K562 (cell line): Measurements from ENCODE around the gene CD82. TPM values are rescaled to one million over a fixed set of nuclear protein-coding genes. Genes with fewer than 3 reads are reported as not detected.

ENCODE experiments used
- ATF1 ChIP-seq, 2 experiments: fragments of 450-650 bp in 1 of 2; IDR thresholded peaks; 2 replicates each; pipeline ENCODE4 v1.6.1; 2016; ENCODE audit warnings: missing compliant biosample characterization in 1 of 2, missing genetic modification characterization in 1 of 2
- CTBP1 ChIP-seq: fragments of 450-650 bp; IDR thresholded peaks from 2 replicates; pipeline ENCODE4 v1.6.1; 2016; ENCODE audit warnings: borderline replicate concordance
- GABPB1 ChIP-seq: sonication (generic); formaldehyde crosslinking; IDR thresholded peaks from 2 replicates; pipeline ENCODE4 v1.8.0; 2022; ENCODE audit warnings: mild to moderate bottlenecking, missing genetic modification reagents
- HDGF ChIP-seq: fragments of 450-650 bp; IDR thresholded peaks from 2 replicates; pipeline ENCODE4 v1.6.1; 2016
- KAT8 ChIP-seq: fragments of 450-650 bp; IDR thresholded peaks from 2 replicates; pipeline ENCODE4 v1.6.1; 2016; ENCODE audit warnings: low read depth, mild to moderate bottlenecking
- L3MBTL2 ChIP-seq: fragments of 450-650 bp; IDR thresholded peaks from 2 replicates; pipeline ENCODE4 v1.6.1; 2016; ENCODE audit warnings: mild to moderate bottlenecking, moderate library complexity
- MTA3 ChIP-seq: fragments of 450-650 bp; formaldehyde crosslinking; IDR thresholded peaks from 2 replicates; pipeline ENCODE4 v1.6.1; 2017; ENCODE audit warnings: mild to moderate bottlenecking, borderline replicate concordance
- MYC ChIP-seq, 2 experiments: fragments of 250-450 bp in 1 of 2; sonication (Bioruptor Pico) in 1 of 2; IDR thresholded peaks; 2 replicates each; pipeline versions ENCODE4 v1.5.1 to v1.6.1; 2012 to 2021; ENCODE audit warnings: low read depth in 2 of 2, borderline replicate concordance in 1 of 2, improper control_type of control experiment in 1 of 2, low read length in 1 of 2, mild to moderate bottlenecking in 1 of 2, moderate library complexity in 1 of 2
- NCOA6 ChIP-seq: fragments of 450-650 bp; IDR thresholded peaks from 2 replicates; pipeline ENCODE4 v1.6.1; 2017; ENCODE audit warnings: mild to moderate bottlenecking
- NONO ChIP-seq, 2 experiments: fragments of 200-400 bp in 1 of 2; fragments of 450-650 bp in 1 of 2; formaldehyde crosslinking in 1 of 2; IDR thresholded peaks; 2 replicates each; pipeline ENCODE4 v1.6.1; 2017; ENCODE audit warnings: low read depth in 2 of 2, mild to moderate bottlenecking in 2 of 2, moderate library complexity in 2 of 2, low read length in 1 of 2
- RCOR1 ChIP-seq, 2 experiments: IDR thresholded peaks; 2 replicates each; pipeline ENCODE4 v1.6.1; 2012; ENCODE audit warnings: low read depth in 2 of 2, low read length in 2 of 2, borderline replicate concordance in 1 of 2, improper control_type of control experiment in 1 of 2
- RHOXF2B ChIP-seq: fragments of 250-450 bp; sonication (Bioruptor Pico); conservative IDR thresholded peaks from 2 replicates; pipeline ENCODE4 v1.5.1; 2021
- SETDB1 ChIP-seq: IDR thresholded peaks from one replicate; pipeline ENCODE4 v1.6.1; 2012; ENCODE audit warnings: low read length, control low read depth, inconsistent platforms
- SNIP1 ChIP-seq: fragments of 450-650 bp; IDR thresholded peaks from 2 replicates; pipeline ENCODE4 v1.7.1; 2017; ENCODE audit warnings: low read depth, mild to moderate bottlenecking
- SOX6 ChIP-seq: fragments of 450-650 bp; IDR thresholded peaks from 2 replicates; pipeline ENCODE4 v1.6.1; 2014; ENCODE audit warnings: mild to moderate bottlenecking
- TARDBP ChIP-seq: fragments of 450-650 bp; IDR thresholded peaks from 2 replicates; pipeline ENCODE4 v1.6.1; 2016
- TRIM24 ChIP-seq, 2 experiments: fragments of 450-650 bp; IDR thresholded peaks; 2 replicates each; pipeline ENCODE4 v1.6.1; 2016
- TRIM28 ChIP-seq: fragments of 450-650 bp; IDR thresholded peaks from 2 replicates; pipeline ENCODE4 v1.6.1; 2017
- ZFP36 ChIP-seq: fragments of 150-350 bp; IDR thresholded peaks from 2 replicates; pipeline ENCODE4 v1.6.1; 2018; ENCODE audit warnings: low read length, low read depth; ENCODE audit not compliant: partially characterized antibody
- ZNF133 ChIP-seq: fragments of 250-450 bp; sonication (Bioruptor Pico); IDR thresholded peaks from 2 replicates; pipeline ENCODE4 v1.4.0; 2020; ENCODE audit warnings: mild to moderate bottlenecking
- ZNF766 ChIP-seq: fragments of 200-800 bp; sonication (Bioruptor generic); conservative IDR thresholded peaks from 2 replicates; pipeline ENCODE4 v1.6.1; 2016; ENCODE audit warnings: missing genetic modification characterization, missing compliant biosample characterization
- polyA plus RNA-seq, 8 experiments: library from polyadenylated mRNA; depleted of rRNA in 4 of 8; stranded (reverse) in 5 of 8; unstranded in 3 of 8; fragments of >200 nt; fragmentation: Nextera tagmentation in 2 of 8; fragmentation: Illumina TruSeq in 1 of 8; extraction: Ambion mirVana in 2 of 8; extraction: Trizol in 1 of 8; gene quantifications; 2 replicates each; pipeline versions ENCODE4 v1.2.1 to v1.2.3, GENCODE V29; 2011 to 2014; ENCODE audit warnings: inconsistent platforms in 1 of 8, missing spikeins in 1 of 8
- total RNA-seq, 7 experiments: library from RNA; depleted of rRNA in 6 of 7; stranded (reverse); fragments of >200 nt in 6 of 7; fragmentation: Illumina TruSeq in 2 of 7; extraction: Trizol in 2 of 7; gene quantifications; 2 replicates each; pipeline versions ENCODE4 v1.2.1 to v1.2.3, GENCODE V29; 2011 to 2021; ENCODE audit warnings: low replicate concordance in 1 of 7
- TF ChIP-seq, protein P1 (sequence below): fragments of 450-650 bp; conservative IDR thresholded peaks from 2 replicates; pipeline ENCODE4 v1.6.1; 2016; ENCODE audit warnings: missing genetic modification characterization, low read depth, mild to moderate bottlenecking, control low read depth, missing compliant biosample characterization
- TF ChIP-seq, protein P2 (sequence below): fragments of 450-650 bp; IDR thresholded peaks from 2 replicates; pipeline ENCODE4 v1.6.1; 2016
- TF ChIP-seq, protein P3 (sequence below): fragments of 200-800 bp; sonication (Bioruptor generic); IDR thresholded peaks from 2 replicates; pipeline ENCODE4 v1.6.1; 2017; ENCODE audit warnings: missing genetic modification characterization, missing compliant biosample characterization
- TF ChIP-seq, protein P4 (sequence below): sonication (generic); formaldehyde crosslinking; IDR thresholded peaks from 2 replicates; pipeline ENCODE4 v1.8.1; 2023; ENCODE audit warnings: mild to moderate bottlenecking, missing genetic modification reagents, moderate library complexity

Gene CD82
- total and polyA plus RNA-seq, 9 of the 15 experiments (the other 6 are each of a cell fraction or from before 2014, with no cell fraction given) = 0.27 to 9.4 (median 3.0) TPM

DNA sequence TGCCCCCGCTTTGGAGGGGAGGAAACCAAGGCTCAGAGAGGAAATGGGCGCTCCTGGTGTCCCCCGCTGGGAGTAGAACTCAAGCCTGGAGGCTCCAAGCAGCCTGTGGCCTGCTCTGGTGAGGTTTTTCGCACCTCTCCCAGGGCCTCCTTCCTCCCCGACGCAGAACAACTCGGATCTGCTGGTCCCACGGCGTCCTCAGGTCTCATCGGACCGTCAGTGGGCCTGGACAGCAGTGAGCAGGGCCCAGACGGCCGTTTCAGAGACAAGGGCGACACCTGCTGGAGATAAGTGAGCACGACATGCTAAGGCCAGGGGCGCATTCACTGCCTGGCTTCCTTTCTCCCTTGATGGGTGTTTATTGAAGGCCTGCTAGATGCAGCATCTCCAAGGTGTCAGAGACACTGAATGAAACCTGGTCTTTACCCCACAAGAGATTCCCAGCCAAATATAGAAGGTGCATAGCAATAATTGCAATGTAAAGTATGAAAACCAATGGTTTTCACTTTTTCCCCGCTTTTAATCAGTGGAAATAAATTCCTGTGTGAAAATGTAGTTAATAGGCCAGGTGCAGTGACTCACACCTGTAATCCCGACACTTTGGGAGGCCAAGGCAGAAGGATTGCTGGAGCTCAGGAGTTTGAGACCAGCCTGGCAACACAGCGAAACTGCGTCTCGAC, 26.9 kb upstream of the CD82 start (continued):
- TF ChIP-seq, protein P1, sequence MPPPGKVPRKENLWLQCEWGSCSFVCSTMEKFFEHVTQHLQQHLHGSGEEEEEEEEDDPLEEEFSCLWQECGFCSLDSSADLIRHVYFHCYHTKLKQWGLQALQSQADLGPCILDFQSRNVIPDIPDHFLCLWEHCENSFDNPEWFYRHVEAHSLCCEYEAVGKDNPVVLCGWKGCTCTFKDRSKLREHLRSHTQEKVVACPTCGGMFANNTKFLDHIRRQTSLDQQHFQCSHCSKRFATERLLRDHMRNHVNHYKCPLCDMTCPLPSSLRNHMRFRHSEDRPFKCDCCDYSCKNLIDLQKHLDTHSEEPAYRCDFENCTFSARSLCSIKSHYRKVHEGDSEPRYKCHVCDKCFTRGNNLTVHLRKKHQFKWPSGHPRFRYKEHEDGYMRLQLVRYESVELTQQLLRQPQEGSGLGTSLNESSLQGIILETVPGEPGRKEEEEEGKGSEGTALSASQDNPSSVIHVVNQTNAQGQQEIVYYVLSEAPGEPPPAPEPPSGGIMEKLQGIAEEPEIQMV (tag) = 0 out of 2 replicates have a peak, but pooled peaks have one; percentile 60
- TF ChIP-seq MTA3 (peak; percentile 43; the same call in 1 of the 2 replicates), SETDB1 (no peak), ZNF766 (0 out of 2 replicates have a peak, but pooled peaks have one; percentile 23), NCOA6 (0 out of 2 replicates have a peak, but pooled peaks have one; percentile 32), KAT8 (no peak), NONO (IDR thresholded peaks at IDR 0.05; ENCODE audit: low read depth in 2 of 2, low read length in 1 of 2) (peak in 1 of 2 experiments; percentile 47; a peak in 1 of 4 replicates), RHOXF2B (CRISPR knock-in tag) (no peak), CTBP1 (peak; percentile 69), L3MBTL2 (peak; percentile 56; the same call in 1 of the 2 replicates), ZFP36 (no peak), TARDBP (0 out of 2 replicates have a peak, but pooled peaks have one; percentile 15), MYC (IDR thresholded peaks at IDR 0.05; ENCODE audit: low read depth, low read length) (no peak), MYC (CRISPR knock-in tag; IDR thresholded peaks at IDR 0.05; ENCODE audit: borderline replicate concordance, low read depth) (0 out of 2 replicates have a peak, but pooled peaks have one; percentile 41), GABPB1 (CRISPR knock-in tag) (no peak), HDGF (peak; percentile 91), ZNF133 (CRISPR knock-in tag) (no peak), TRIM24 (IDR thresholded peaks at IDR 0.05) (0 out of 4 replicates have a peak, but pooled peaks of 1 of the 2 experiments have one; percentile 22), RCOR1 (IDR thresholded peaks at IDR 0.05; ENCODE audit: borderline replicate concordance in 1 of 2, low read depth in 2 of 2, low read length in 2 of 2) (no peak), SOX6 (peak; percentile 30; the same call in 1 of the 2 replicates), TRIM28 (peak; percentile 16; the same call in 1 of the 2 replicates), SNIP1 (no peak), ATF1 (CRISPR knock-in tag; IDR thresholded peaks at IDR 0.05) (no peak), ATF1 (tag; IDR thresholded peaks at IDR 0.05) (peak; percentile 24; the same call in 1 of the 2 replicates)
- TF ChIP-seq, protein P2, sequence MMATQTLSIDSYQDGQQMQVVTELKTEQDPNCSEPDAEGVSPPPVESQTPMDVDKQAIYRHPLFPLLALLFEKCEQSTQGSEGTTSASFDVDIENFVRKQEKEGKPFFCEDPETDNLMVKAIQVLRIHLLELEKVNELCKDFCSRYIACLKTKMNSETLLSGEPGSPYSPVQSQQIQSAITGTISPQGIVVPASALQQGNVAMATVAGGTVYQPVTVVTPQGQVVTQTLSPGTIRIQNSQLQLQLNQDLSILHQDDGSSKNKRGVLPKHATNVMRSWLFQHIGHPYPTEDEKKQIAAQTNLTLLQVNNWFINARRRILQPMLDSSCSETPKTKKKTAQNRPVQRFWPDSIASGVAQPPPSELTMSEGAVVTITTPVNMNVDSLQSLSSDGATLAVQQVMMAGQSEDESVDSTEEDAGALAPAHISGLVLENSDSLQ = no peak
- TF ChIP-seq, protein P3, sequence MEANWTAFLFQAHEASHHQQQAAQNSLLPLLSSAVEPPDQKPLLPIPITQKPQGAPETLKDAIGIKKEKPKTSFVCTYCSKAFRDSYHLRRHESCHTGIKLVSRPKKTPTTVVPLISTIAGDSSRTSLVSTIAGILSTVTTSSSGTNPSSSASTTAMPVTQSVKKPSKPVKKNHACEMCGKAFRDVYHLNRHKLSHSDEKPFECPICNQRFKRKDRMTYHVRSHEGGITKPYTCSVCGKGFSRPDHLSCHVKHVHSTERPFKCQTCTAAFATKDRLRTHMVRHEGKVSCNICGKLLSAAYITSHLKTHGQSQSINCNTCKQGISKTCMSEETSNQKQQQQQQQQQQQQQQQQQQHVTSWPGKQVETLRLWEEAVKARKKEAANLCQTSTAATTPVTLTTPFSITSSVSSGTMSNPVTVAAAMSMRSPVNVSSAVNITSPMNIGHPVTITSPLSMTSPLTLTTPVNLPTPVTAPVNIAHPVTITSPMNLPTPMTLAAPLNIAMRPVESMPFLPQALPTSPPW (CRISPR knock-in tag) = no peak
- TF ChIP-seq, protein P4, sequence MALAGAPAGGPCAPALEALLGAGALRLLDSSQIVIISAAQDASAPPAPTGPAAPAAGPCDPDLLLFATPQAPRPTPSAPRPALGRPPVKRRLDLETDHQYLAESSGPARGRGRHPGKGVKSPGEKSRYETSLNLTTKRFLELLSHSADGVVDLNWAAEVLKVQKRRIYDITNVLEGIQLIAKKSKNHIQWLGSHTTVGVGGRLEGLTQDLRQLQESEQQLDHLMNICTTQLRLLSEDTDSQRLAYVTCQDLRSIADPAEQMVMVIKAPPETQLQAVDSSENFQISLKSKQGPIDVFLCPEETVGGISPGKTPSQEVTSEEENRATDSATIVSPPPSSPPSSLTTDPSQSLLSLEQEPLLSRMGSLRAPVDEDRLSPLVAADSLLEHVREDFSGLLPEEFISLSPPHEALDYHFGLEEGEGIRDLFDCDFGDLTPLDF (CRISPR knock-in tag) = no peak
